Measurements from ENCODE around the gene PRKN. TPM values are rescaled to one million over a fixed set of nuclear protein-coding genes. Genes with fewer than 3 reads are reported as not detected.

The PRKN gene
- total RNA-seq, 1 donor from 2014 or later: 2.6 TPM

GRCh38 chr6:162343936-162344645, 383.5 kb downstream of the PRKN start:
- H3K36me3 ChIP-seq: no peaks in the 10 kb centered on the region
- no peak for DNase-seq (ENCODE audit: low spot score in 2 of 2)
- no peaks in the 10 kb centered on the region for H3K4me1 ChIP-seq
- no peaks in the 10 kb centered on the region for H3K9me3 ChIP-seq
- intact Hi-C loops (cut with DNase I): no loop called here
- no peak overlapping the region for H3K27ac ChIP-seq
- H3K27me3 ChIP-seq: no peaks in the 10 kb centered on the region
- no peak for TF ChIP-seq CTCF (IDR thresholded peaks at IDR 0.05)
- H3K4me3 ChIP-seq: no peak overlapping the region

- no peak for DNase-seq (ENCODE audit: low spot score in 2 of 2)
- H3K27me3 ChIP-seq: no peaks in the 10 kb centered on the region
- no peak for TF ChIP-seq CTCF (IDR thresholded peaks at IDR 0.05)
- H3K9me3 ChIP-seq: no peaks in the 10 kb centered on the region
- H3K4me1 ChIP-seq: no peaks in the 10 kb centered on the region
- no peak overlapping the region for H3K27ac ChIP-seq
- no peaks in the 10 kb centered on the region for H3K36me3 ChIP-seq
- no peak overlapping the region for H3K4me3 ChIP-seq
- intact Hi-C loops (cut with DNase I): no loop called here
Measured at GRCh38 chr6:162343198-162343935, 384.2 kb downstream of the PRKN start.

- no peaks in the 10 kb centered on the region for H3K27me3 ChIP-seq
- H3K27ac ChIP-seq: no peak overlapping the region
- no peak for DNase-seq (ENCODE audit: low spot score in 2 of 2)
- H3K4me3 ChIP-seq: no peak overlapping the region
- no peaks in the 10 kb centered on the region for H3K4me1 ChIP-seq
- TF ChIP-seq CTCF (IDR thresholded peaks at IDR 0.05): no peak
- intact Hi-C loops (cut with DNase I): no loop called here
- no peaks in the 10 kb centered on the region for H3K9me3 ChIP-seq
- H3K36me3 ChIP-seq: no peaks in the 10 kb centered on the region
Measured at GRCh38 chr6:162337412-162337811, 390.2 kb downstream of the PRKN start.

GRCh38 chr6:162336359-162336758, 391.2 kb downstream of the PRKN start:
- H3K4me3 ChIP-seq: no peak overlapping the region
- no peak overlapping the region for H3K27ac ChIP-seq
- DNase-seq (ENCODE audit: low spot score in 2 of 2): no peak
- intact Hi-C loops (cut with DNase I): no loop called here
- no peaks in the 10 kb centered on the region for H3K4me1 ChIP-seq
- no peaks in the 10 kb centered on the region for H3K27me3 ChIP-seq
- H3K9me3 ChIP-seq: no peaks in the 10 kb centered on the region
- no peaks in the 10 kb centered on the region for H3K36me3 ChIP-seq
- no peak for TF ChIP-seq CTCF (IDR thresholded peaks at IDR 0.05)

- TF ChIP-seq CTCF (IDR thresholded peaks at IDR 0.05): no peak
- no peak overlapping the region for H3K27ac ChIP-seq
- DNase-seq (ENCODE audit: low spot score in 2 of 2): no peak
- no peaks in the 10 kb centered on the region for H3K4me1 ChIP-seq
- intact Hi-C loops (cut with DNase I): no loop called here
- H3K9me3 ChIP-seq: no peaks in the 10 kb centered on the region
- H3K27me3 ChIP-seq: no peaks in the 10 kb centered on the region
- no peaks in the 10 kb centered on the region for H3K36me3 ChIP-seq
- no peak overlapping the region for H3K4me3 ChIP-seq
Measured at GRCh38 chr6:162332365-162332764, 395.2 kb downstream of the PRKN start.
